ENCODE data around the gene HNF1A. TPM values are rescaled to one million over a fixed set of nuclear protein-coding genes. Genes with fewer than 3 reads are reported as not detected.

HNF1A gene
- total RNA-seq, 3 donors from 2014 or later (not counting 1 experiment from before 2014, with no cell fraction given): not detected

- H3K27ac Mint-ChIP-seq: no peak overlapping the region
- H3K4me3 Mint-ChIP-seq: no peak overlapping the region
- H3K4me1 Mint-ChIP-seq: no peaks in the 10 kb centered on the region
- intact Hi-C loops (cut with micrococcal nuclease): no loop called here
- TF ChIP-seq, protein P1, sequence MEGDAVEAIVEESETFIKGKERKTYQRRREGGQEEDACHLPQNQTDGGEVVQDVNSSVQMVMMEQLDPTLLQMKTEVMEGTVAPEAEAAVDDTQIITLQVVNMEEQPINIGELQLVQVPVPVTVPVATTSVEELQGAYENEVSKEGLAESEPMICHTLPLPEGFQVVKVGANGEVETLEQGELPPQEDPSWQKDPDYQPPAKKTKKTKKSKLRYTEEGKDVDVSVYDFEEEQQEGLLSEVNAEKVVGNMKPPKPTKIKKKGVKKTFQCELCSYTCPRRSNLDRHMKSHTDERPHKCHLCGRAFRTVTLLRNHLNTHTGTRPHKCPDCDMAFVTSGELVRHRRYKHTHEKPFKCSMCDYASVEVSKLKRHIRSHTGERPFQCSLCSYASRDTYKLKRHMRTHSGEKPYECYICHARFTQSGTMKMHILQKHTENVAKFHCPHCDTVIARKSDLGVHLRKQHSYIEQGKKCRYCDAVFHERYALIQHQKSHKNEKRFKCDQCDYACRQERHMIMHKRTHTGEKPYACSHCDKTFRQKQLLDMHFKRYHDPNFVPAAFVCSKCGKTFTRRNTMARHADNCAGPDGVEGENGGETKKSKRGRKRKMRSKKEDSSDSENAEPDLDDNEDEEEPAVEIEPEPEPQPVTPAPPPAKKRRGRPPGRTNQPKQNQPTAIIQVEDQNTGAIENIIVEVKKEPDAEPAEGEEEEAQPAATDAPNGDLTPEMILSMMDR (IDR thresholded peaks at IDR 0.05): no peak
- 84% methylated on average over 2 of the region's 2 CpGs for WGBS (ENCODE audit: insufficient coverage)
- no peak for DNase-seq
- Histone ChIP-seq H3K27me3 (ENCODE audit: control insufficient read depth, insufficient read depth, low read length) (no peaks in the 10 kb centered on the region), H3K4me3 (ENCODE audit: low read length) (no peak overlapping the region), H3K9me3 (ENCODE audit: control insufficient read depth, insufficient read depth, low read length) (no peaks in the 10 kb centered on the region), H3K27ac (ENCODE audit: low read length) (no peak overlapping the region), H3K36me3 (ENCODE audit: control insufficient read depth, insufficient read depth, low read length) (no peaks in the 10 kb centered on the region), H3K4me1 (ENCODE audit: control insufficient read depth, insufficient read depth, low read length) (no peaks in the 10 kb centered on the region)
- H3K36me3 Mint-ChIP-seq: no peaks in the 10 kb centered on the region
- ATAC-seq: no peak
- peaks cover 0 to 10% of the 10 kb centered on the region in 2 donors for H3K9me3 Mint-ChIP-seq
- H3K27me3 Mint-ChIP-seq (ENCODE audit: low read depth in 2 of 2): peaks cover 7 to 13% of the 10 kb centered on the region in 2 donors
These were observed 16.4 kb downstream of the HNF1A start for GRCh38 chr12:120994589-120995337.

- DNase-seq (no peak), ATAC-seq (no peak)
- Mint-ChIP-seq H3K4me3 (no peak overlapping the region), H3K4me1 (no peaks in the 10 kb centered on the region), H3K27ac (no peak overlapping the region), H3K27me3 (ENCODE audit: low read depth in 2 of 2) (peaks cover 7 to 13% of the 10 kb centered on the region in 2 donors), H3K36me3 (no peaks in the 10 kb centered on the region), H3K9me3 (peaks cover 0 to 10% of the 10 kb centered on the region in 2 donors)
- Histone ChIP-seq H3K4me3 (ENCODE audit: low read length) (no peak overlapping the region), H3K9me3 (ENCODE audit: control insufficient read depth, insufficient read depth, low read length) (no peaks in the 10 kb centered on the region), H3K27ac (ENCODE audit: low read length) (no peak overlapping the region), H3K27me3 (ENCODE audit: control insufficient read depth, insufficient read depth, low read length) (no peaks in the 10 kb centered on the region), H3K36me3 (ENCODE audit: control insufficient read depth, insufficient read depth, low read length) (no peaks in the 10 kb centered on the region), H3K4me1 (ENCODE audit: control insufficient read depth, insufficient read depth, low read length) (peaks cover 5% of the 10 kb centered on the region)
- intact Hi-C loops (cut with micrococcal nuclease): no loop called here
- WGBS (ENCODE audit: insufficient coverage): 88% methylated on average over 11 of the region's 11 CpGs
- TF ChIP-seq, protein P1 (IDR thresholded peaks at IDR 0.05): no peak
These were observed 17.9 kb downstream of the HNF1A start for GRCh38 chr12:120996133-120996746.

- H3K4me3 Mint-ChIP-seq: no peak overlapping the region
- H3K4me1 Mint-ChIP-seq: no peaks in the 10 kb centered on the region
- H3K27ac ChIP-seq (ENCODE audit: low read length): no peak overlapping the region
- H3K36me3 Mint-ChIP-seq: no peaks in the 10 kb centered on the region
- H3K36me3 ChIP-seq (ENCODE audit: control insufficient read depth, insufficient read depth, low read length): peaks cover 4% of the 10 kb centered on the region
- H3K27me3 Mint-ChIP-seq (ENCODE audit: low read depth in 2 of 2): peaks cover 7 to 13% of the 10 kb centered on the region in 2 donors
- TF ChIP-seq, protein P1 (IDR thresholded peaks at IDR 0.05): no peak
- no peaks in the 10 kb centered on the region for H3K27me3 ChIP-seq (ENCODE audit: control insufficient read depth, insufficient read depth, low read length)
- peaks cover 0 to 10% of the 10 kb centered on the region in 2 donors for H3K9me3 Mint-ChIP-seq
- H3K27ac Mint-ChIP-seq: no peak overlapping the region
- H3K9me3 ChIP-seq (ENCODE audit: control insufficient read depth, insufficient read depth, low read length): no peaks in the 10 kb centered on the region
- 86% methylated on average over 9 of the region's 9 CpGs for WGBS (ENCODE audit: insufficient coverage)
- peaks cover 5% of the 10 kb centered on the region for H3K4me1 ChIP-seq (ENCODE audit: control insufficient read depth, insufficient read depth, low read length)
- ATAC-seq (no peak), DNase-seq (no peak)
- intact Hi-C loops (cut with micrococcal nuclease): no loop called here
- H3K4me3 ChIP-seq (ENCODE audit: low read length): no peak overlapping the region
These were observed 19.1 kb downstream of the HNF1A start for GRCh38 chr12:120997448-120997847.

Measured in natural killer cell (primary cell).